Tibial artery (tissue), 4 donors: Measurements from ENCODE around the gene SUSD1.
A peak's percentile ranks its signal among the peaks of the same experiment; 100 is the strongest.

Source experiments
- DNase-seq, 2 donors: peaks; one replicate each; pipeline ENCODE4 v3.0.0-alpha.2; 2019
- H3K27ac ChIP-seq, 2 donors: fragments of 200-600 bp; sonication (generic) in 1 of 2; 1 replicate in 1 of 2; 2 replicates in 1 of 2; pipeline ENCODE4 v1.5.1; 2018 to 2019; ENCODE audit warnings: mild to moderate bottlenecking in 1 of 2
- H3K27me3 ChIP-seq, 2 donors: fragments of 200-600 bp; sonication (generic) in 1 of 2; one replicate each; pipeline versions ENCODE4 v1.5.1 to v1.6.0; 2016 to 2019
- H3K36me3 ChIP-seq, 3 donors: fragments of 200-600 bp; sonication (generic) in 2 of 3; one replicate each; pipeline ENCODE4 v1.5.1; 2016 to 2019; ENCODE audit warnings: mild to moderate bottlenecking in 2 of 3
- H3K4me1 ChIP-seq, 4 donors: fragments of 200-600 bp; sonication (generic) in 2 of 4; 1 replicate in 3 of 4; 2 replicates in 1 of 4; pipeline ENCODE4 v1.5.1; 2016 to 2019
- H3K4me3 ChIP-seq, 2 donors: fragments of 200-600 bp; sonication (generic) in 1 of 2; 1 replicate in 1 of 2; 2 replicates in 1 of 2; pipeline ENCODE4 v1.5.1; 2018 to 2019; ENCODE audit warnings: mild to moderate bottlenecking in 2 of 2
- H3K9me3 ChIP-seq, 3 donors: fragments of 200-600 bp; sonication (generic) in 1 of 3; one replicate each; pipeline ENCODE4 v1.5.1; 2016 to 2019
- CTCF ChIP-seq, 2 experiments: fragments of 200-600 bp in 1 of 2; fragments of 450-650 bp in 1 of 2; IDR thresholded peaks; one replicate each; pipeline ENCODE4 v1.5.1; 2017 to 2019; ENCODE audit warnings: antibody characterized with exemption in 2 of 2, mild to moderate bottlenecking in 1 of 2, moderate library complexity in 1 of 2
- intact Hi-C: fragments of 100-400 bp; cut with DNase I; formaldehyde crosslinking; loops from one replicate; pipeline ENCODE4 v1.15.0; 2023; ENCODE audit warnings: low total_unique reads

SUSD1 gene

DNA sequence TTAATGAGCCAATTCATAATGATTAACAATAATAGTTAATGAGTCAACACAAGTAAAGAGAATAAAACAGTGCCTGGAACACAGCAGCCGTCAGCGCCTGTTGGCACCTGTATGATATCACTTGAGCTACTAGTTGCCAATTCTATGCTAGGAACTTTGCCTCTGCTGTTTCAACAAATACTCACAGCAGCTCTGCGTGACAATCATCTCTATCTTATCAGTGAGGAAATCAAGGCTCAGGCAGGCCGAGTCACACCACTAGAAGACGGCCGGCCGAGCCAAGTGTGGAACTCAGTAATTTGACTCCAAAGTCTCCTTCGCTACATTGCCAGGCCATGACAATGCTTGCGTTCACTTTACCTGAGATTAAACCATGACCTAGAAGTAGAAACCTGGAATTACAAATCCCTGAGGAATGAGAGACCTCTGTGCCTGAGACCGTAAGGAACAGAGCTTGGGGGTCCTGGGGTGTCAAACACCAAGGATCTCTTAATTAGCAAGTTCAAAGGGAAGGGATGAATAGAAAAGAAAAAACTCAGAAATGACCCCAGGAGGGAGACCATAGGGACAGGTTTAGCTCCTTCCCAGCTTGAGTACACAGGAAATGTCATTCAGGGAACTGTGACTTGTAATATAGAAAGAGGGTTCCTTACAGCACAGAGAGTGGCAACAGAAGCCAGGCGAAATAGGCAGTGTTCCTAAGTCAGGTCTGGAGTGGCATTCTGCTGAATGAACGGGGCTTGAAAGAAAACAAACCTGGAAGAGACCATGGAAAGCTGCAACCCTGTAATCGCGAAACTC lies 109.1 kb downstream of the SUSD1 start:
- H3K9me3 ChIP-seq, result no peaks in the 10 kb centered on the region
- peaks cover 0 to 14% (median 5%) of the 10 kb centered on the region in 4 donors for H3K4me1 ChIP-seq
- H3K27ac ChIP-seq, result no peak overlapping the region
- H3K36me3 ChIP-seq, result no peaks in the 10 kb centered on the region
- no peak for DNase-seq
- no peak for TF ChIP-seq CTCF (IDR thresholded peaks at IDR 0.05)
- H3K4me3 ChIP-seq, result no peak overlapping the region
- H3K27me3 ChIP-seq, result no peaks in the 10 kb centered on the region
- intact Hi-C loops, result loop anchor here (10.0 kb wide), 1 partner anchor 171 kb away; the partner anchor contains the start of gene UGCG

GRCh38 chr9:112064871-112065270 lies 110.2 kb downstream of the SUSD1 start:
- no peaks in the 10 kb centered on the region for H3K27me3 ChIP-seq
- peaks cover 0 to 24% (median 10%) of the 10 kb centered on the region in 4 donors for H3K4me1 ChIP-seq
- H3K27ac ChIP-seq, result no peak overlapping the region
- intact Hi-C loops, result loop anchor here (10.0 kb wide), 1 partner anchor 170 kb away; the partner anchor contains the start of gene UGCG
- no peaks in the 10 kb centered on the region for H3K36me3 ChIP-seq
- DNase-seq, result no peak
- H3K4me3 ChIP-seq, result no peak overlapping the region
- no peak for TF ChIP-seq CTCF (IDR thresholded peaks at IDR 0.05)
- H3K9me3 ChIP-seq, result no peaks in the 10 kb centered on the region

- intact Hi-C loops, result loop anchor here (10.0 kb wide), 1 partner anchor 169 kb away; the partner anchor contains the start of gene UGCG
- H3K36me3 ChIP-seq, result no peaks in the 10 kb centered on the region
- H3K4me1 ChIP-seq, result peaks cover 0 to 28% (median 12%) of the 10 kb centered on the region in 4 donors
- no peak overlapping the region for H3K27ac ChIP-seq
- no peak for TF ChIP-seq CTCF (IDR thresholded peaks at IDR 0.05)
- H3K4me3 ChIP-seq, result no peak overlapping the region
- H3K9me3 ChIP-seq, result no peaks in the 10 kb centered on the region
- no peaks in the 10 kb centered on the region for H3K27me3 ChIP-seq
- DNase-seq, result no peak
These were observed 111.5 kb downstream of the SUSD1 start for GRCh38 chr9:112063586-112063985.

DNA sequence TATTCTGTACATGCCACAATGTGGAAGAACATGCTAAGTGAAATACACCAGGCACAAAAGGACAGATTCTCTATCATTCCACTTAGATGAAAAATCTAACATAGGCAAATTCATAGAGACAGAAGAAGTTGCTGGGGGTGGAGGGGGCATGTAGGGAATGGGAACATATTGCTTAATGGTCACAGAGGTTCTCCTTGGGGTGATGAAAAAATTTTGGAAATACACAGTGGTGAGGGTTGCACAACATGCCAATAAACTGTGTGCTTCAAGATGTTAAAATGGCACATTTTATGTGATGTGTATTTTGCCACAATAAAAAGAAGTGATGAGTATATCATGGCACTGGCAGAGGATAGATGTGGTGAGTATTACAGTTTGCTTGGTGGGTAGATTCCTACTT lies 111.9 kb downstream of the SUSD1 start:
- peak in 1 of 2 donors; percentile 44 for DNase-seq
- Histone ChIP-seq H3K27me3 (no peaks in the 10 kb centered on the region), H3K4me3 (no peak overlapping the region), H3K36me3 (no peaks in the 10 kb centered on the region), H3K4me1 (peaks cover 0 to 28% (median 12%) of the 10 kb centered on the region in 4 donors), H3K9me3 (no peaks in the 10 kb centered on the region), H3K27ac (no peak overlapping the region)
- TF ChIP-seq CTCF (IDR thresholded peaks at IDR 0.05), result no peak
- intact Hi-C loops, result loop anchor here (10.0 kb wide), 1 partner anchor 168 kb away; the partner anchor contains the start of gene UGCG

GRCh38 chr9:112061152-112061740 lies 113.9 kb downstream of the SUSD1 start:
- TF ChIP-seq CTCF (IDR thresholded peaks at IDR 0.05), result peak in 1 of 2 experiments; percentile 10
- Histone ChIP-seq H3K27me3 (no peaks in the 10 kb centered on the region), H3K4me3 (no peak overlapping the region), H3K4me1 (peaks cover 0 to 28% (median 12%) of the 10 kb centered on the region in 4 donors), H3K36me3 (no peaks in the 10 kb centered on the region), H3K9me3 (no peaks in the 10 kb centered on the region), H3K27ac (peak overlapping the region; percentile 56 to 67)
- DNase-seq, result peak; percentile 78 to 80
- intact Hi-C loops, result loop anchor here (10.0 kb wide), 1 partner anchor 166 kb away; the partner anchor contains the start of gene UGCG
